ENCODE data around the gene WDR5. TPM values are rescaled to one million over a fixed set of nuclear protein-coding genes. Genes with fewer than 3 reads are reported as not detected.

The WDR5 gene
- total RNA-seq, 3 donors from 2014 or later = 16.0 to 17.7 (median 17.4) TPM

DNA sequence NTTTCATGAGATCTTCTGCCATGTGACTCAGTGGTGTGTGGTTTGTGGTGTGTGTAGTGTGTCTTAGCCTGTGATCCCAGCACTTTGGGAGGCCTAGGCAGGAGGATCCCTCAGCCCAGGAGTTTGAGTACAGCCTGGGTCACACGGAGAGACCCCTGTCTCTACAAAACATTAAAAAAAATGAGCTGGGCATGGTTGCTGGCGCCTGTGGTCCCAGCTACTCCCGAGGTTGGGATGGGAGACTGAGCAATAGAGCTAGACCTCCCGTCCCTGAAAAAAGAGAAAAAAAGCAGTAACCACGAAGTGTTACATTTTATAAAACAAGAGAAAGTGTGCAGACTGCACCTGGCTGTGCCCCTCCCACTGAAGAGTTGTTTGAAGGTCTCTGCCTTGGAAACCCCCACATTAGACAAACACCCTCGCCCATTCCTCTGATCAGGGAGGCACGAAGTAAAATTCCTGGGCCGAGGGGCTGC is 49.7 kb downstream of the WDR5 start:
- Histone ChIP-seq H3K9me3 (no peaks in the 10 kb centered on the region), H3K36me3 (no peaks in the 10 kb centered on the region), H3K4me3 (no peak overlapping the region), H3K4me1 (no peaks in the 10 kb centered on the region), H3K27me3 (no peaks in the 10 kb centered on the region), H3K27ac (no peak overlapping the region)
- TF ChIP-seq, protein P1, sequence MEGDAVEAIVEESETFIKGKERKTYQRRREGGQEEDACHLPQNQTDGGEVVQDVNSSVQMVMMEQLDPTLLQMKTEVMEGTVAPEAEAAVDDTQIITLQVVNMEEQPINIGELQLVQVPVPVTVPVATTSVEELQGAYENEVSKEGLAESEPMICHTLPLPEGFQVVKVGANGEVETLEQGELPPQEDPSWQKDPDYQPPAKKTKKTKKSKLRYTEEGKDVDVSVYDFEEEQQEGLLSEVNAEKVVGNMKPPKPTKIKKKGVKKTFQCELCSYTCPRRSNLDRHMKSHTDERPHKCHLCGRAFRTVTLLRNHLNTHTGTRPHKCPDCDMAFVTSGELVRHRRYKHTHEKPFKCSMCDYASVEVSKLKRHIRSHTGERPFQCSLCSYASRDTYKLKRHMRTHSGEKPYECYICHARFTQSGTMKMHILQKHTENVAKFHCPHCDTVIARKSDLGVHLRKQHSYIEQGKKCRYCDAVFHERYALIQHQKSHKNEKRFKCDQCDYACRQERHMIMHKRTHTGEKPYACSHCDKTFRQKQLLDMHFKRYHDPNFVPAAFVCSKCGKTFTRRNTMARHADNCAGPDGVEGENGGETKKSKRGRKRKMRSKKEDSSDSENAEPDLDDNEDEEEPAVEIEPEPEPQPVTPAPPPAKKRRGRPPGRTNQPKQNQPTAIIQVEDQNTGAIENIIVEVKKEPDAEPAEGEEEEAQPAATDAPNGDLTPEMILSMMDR (IDR thresholded peaks at IDR 0.05) = no peak
- TF ChIP-seq POLR2A (IDR thresholded peaks at IDR 0.05) = no peak
- no peak for TF ChIP-seq POLR2AphosphoS5 (IDR thresholded peaks at IDR 0.05)
- intact Hi-C loops (cut with DNase I; ENCODE audit: low total_unique reads) = no loop called here
- no peak for DNase-seq (ENCODE audit: low spot score in 2 of 2)

DNA sequence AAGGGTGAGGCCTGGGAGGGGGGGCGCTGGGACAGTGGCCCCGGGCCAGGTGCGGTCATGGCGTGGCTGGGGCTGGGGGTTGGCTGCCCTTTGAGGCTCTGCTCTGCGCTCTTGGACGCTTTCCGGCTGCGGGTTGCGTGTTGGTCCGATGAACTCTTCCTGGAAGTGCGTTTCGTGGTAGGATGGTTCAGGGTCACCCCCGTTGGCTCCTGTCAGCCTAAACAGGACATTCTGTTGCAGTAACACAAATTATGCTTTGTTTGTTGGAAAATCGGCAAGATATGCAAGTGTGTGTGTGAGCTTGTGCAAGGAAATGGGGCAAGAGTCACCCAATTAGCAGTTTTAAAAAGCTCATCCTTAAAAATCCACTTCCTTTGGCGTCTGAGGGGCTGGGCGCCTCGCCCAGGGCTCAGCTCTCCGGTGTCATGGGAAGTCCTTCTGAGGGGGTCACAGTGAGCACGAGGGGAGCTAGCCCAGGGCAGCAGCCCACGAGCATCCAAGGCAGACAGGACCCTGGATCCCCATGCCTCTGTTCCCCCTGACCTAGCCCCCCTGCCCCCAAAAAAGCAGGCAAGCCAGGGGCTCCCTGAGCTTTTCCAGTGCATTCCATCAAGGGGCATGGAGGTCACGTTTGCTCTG is 50.7 kb downstream of the WDR5 start:
- no peaks in the 10 kb centered on the region for H3K36me3 ChIP-seq
- DNase-seq (ENCODE audit: low spot score in 2 of 2) = no peak
- TF ChIP-seq POLR2A (IDR thresholded peaks at IDR 0.05) (no peak), POLR2AphosphoS5 (IDR thresholded peaks at IDR 0.05) (peak in 1 of 3 donors; percentile 15)
- H3K27ac ChIP-seq = peak overlapping the region in 1 of 2 donors; percentile 38
- intact Hi-C loops (cut with DNase I; ENCODE audit: low total_unique reads) = no loop called here
- H3K27me3 ChIP-seq = no peaks in the 10 kb centered on the region
- H3K4me1 ChIP-seq = no peaks in the 10 kb centered on the region
- no peaks in the 10 kb centered on the region for H3K9me3 ChIP-seq
- H3K4me3 ChIP-seq = no peak overlapping the region

DNA sequence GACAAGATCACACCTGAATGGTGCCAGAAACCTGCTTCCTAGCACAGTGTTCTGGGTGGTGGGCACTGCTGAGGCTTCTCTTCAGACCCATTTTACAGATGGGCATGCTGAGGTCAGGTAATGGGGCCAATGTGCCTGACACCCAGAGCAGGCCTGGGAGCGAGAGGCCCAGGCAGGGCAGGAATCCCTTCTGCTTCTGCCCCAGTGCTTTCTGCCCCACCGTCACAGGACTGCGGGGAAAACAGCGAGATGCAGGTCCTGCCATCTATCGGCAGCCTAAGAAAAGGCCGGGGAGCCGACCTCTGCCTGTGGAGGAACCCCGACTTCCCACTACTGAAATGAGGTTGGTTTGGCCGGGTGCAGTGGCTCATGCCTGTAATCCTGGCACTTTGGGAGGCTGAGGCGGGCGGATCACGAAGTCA is 51.2 kb downstream of the WDR5 start:
- no peak for DNase-seq (ENCODE audit: low spot score in 2 of 2)
- Histone ChIP-seq H3K36me3 (no peaks in the 10 kb centered on the region), H3K27me3 (no peaks in the 10 kb centered on the region), H3K4me1 (no peaks in the 10 kb centered on the region), H3K27ac (peak overlapping the region in 1 of 2 donors; percentile 38), H3K4me3 (no peak overlapping the region), H3K9me3 (no peaks in the 10 kb centered on the region)
- intact Hi-C loops (cut with DNase I; ENCODE audit: low total_unique reads) = no loop called here
- TF ChIP-seq POLR2AphosphoS5 (IDR thresholded peaks at IDR 0.05) = no peak
- TF ChIP-seq POLR2A (IDR thresholded peaks at IDR 0.05) = no peak
- TF ChIP-seq, protein P1 (IDR thresholded peaks at IDR 0.05) = no peak

DNA sequence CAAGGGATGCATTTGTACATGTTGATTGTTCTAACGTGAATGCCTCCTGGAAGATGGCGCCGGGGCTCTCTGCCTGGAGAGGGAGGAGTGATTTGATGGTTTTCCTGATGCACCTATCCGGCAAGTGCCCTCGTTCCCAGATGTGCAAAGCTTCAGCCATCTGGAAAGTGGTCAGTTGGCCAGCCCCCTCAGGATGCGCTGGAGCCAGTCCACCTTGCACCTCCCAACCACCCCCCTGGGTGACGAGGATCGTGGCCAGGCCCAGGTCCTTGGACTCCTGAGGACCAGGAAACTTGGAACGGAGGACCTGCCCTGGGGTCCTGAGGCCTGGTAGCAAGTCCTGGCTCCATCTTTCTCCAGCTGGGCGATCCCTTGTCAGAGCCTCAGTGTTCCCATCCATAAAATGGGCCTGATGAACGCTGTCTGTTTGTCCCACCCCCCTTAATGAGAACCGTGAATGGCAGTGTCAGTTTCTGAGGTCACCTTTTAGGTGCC is 52.1 kb downstream of the WDR5 start:
- H3K36me3 ChIP-seq = no peaks in the 10 kb centered on the region
- H3K27me3 ChIP-seq = no peaks in the 10 kb centered on the region
- H3K4me3 ChIP-seq = no peak overlapping the region
- TF ChIP-seq, protein P1 (IDR thresholded peaks at IDR 0.05) = no peak
- TF ChIP-seq POLR2A (IDR thresholded peaks at IDR 0.05) (no peak), POLR2AphosphoS5 (IDR thresholded peaks at IDR 0.05) (no peak)
- DNase-seq (ENCODE audit: low spot score in 2 of 2) = no peak
- intact Hi-C loops (cut with DNase I; ENCODE audit: low total_unique reads) = no loop called here
- H3K4me1 ChIP-seq = no peaks in the 10 kb centered on the region
- H3K9me3 ChIP-seq = no peaks in the 10 kb centered on the region
- no peak overlapping the region for H3K27ac ChIP-seq

DNA sequence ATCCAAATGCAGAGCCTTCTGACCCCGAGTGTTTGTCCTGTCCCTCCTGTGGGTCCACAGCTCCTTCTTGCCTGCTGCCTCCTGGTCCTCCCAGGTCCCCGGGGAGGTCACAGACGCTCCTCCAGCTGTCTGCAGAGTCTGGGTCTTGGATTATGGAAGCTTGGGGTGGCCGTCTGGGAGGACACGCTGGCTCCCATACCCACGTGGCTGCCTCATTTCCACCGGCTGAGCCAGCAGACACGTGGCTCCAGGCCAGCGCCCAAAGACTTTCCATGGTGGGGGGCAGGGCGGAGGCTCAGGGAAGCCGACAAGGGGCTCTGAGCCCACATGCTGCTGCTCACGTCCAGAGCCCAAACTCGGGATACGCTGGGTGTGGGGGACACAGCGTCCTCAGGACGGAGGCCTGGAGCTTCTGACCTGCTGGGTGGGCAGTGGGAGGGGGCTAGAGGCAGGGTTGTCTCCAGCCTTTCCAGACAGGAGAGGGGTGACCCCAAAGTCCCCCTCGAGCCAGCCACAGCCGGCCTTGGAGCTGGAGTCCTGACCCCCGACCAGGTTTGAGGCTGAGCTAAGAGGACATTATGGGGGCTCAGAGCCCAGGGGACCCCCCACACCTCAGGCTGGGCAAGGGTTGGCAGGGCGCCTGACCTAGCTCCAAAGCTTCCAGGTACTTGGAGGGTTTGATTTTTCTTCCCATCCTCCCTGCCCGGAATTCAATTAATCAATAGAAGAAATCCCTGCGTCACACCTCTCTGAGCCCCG is 52.7 kb downstream of the WDR5 start:
- Histone ChIP-seq H3K27ac (no peak overlapping the region), H3K27me3 (no peaks in the 10 kb centered on the region), H3K4me3 (peak overlapping the region in 1 of 3 donors; percentile 40), H3K36me3 (no peaks in the 10 kb centered on the region), H3K9me3 (no peaks in the 10 kb centered on the region), H3K4me1 (no peaks in the 10 kb centered on the region)
- TF ChIP-seq, protein P1 (IDR thresholded peaks at IDR 0.05) = no peak
- no peak for TF ChIP-seq POLR2AphosphoS5 (IDR thresholded peaks at IDR 0.05)
- no peak for TF ChIP-seq POLR2A (IDR thresholded peaks at IDR 0.05)
- intact Hi-C loops (cut with DNase I; ENCODE audit: low total_unique reads) = no loop called here
- DNase-seq (ENCODE audit: low spot score in 2 of 2) = no peak

All from breast epithelium (tissue), 4 donors.